Memory B cell (primary cell): ENCODE data around the gene PRKAB2.
A peak's percentile ranks its signal among the peaks of the same experiment; 100 is the strongest.
"Not testable (repeated sequence)": the region's sequence is repeated elsewhere in the genome, so short reads cannot be mapped to it uniquely, and the experiment has no call there.

Experiments
- ATAC-seq: fragments of 150-1000 bp; cut with Tn5 transposase; 2 replicates; pipeline ENCODE4 v1.10.0; 2021; ENCODE audit warnings: low read depth, mild to moderate bottlenecking, moderate library complexity
- DNase-seq, 2 donors: peaks; one replicate each; pipeline ENCODE4 v3.0.0; 2022; ENCODE audit warnings: low spot score in 2 of 2
- H3K27ac Mint-ChIP-seq: one replicate; pipeline ENCODE4 v1.8.0; 2022; ENCODE audit warnings: mild to moderate bottlenecking, moderate library complexity, mixed read lengths
- H3K27me3 Mint-ChIP-seq: one replicate; pipeline ENCODE4 v1.8.0; 2022; ENCODE audit warnings: mixed read lengths
- H3K36me3 Mint-ChIP-seq: one replicate; pipeline ENCODE4 v1.8.0; 2022; ENCODE audit warnings: mild to moderate bottlenecking, mixed read lengths
- H3K4me1 Mint-ChIP-seq: one replicate; pipeline ENCODE4 v1.8.0; 2022; ENCODE audit warnings: mixed read lengths
- H3K4me3 Mint-ChIP-seq: one replicate; pipeline ENCODE4 v1.8.0; 2022; ENCODE audit warnings: mild to moderate bottlenecking, moderate library complexity, mixed read lengths
- H3K9me3 Mint-ChIP-seq: one replicate; pipeline ENCODE4 v1.8.0; 2022; ENCODE audit warnings: mixed read lengths

The PRKAB2 gene

DNA sequence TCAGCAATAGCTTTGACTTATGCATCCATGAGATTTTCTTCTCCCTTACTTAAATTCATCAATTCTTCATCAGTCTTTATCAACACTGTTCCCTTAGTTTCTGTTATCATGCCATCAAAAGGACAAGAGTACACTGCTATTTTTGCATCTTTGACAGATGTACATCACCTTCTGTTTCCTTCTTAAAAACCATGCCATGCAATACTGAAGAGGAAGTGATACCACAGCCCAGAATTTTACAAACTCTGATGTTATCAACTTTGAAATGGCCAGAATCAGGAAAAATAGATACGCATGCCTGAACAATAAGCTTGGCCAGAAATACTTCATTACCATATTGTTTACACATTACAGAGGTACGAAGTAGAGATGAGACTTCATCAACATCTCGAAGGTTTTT lies 31.8 kb upstream of the PRKAB2 start:
- H3K4me3 Mint-ChIP-seq, result peak overlapping the region; percentile 4
- DNase-seq (no peak), ATAC-seq (peak; percentile 89)
- no peaks in the 10 kb centered on the region for H3K27me3 Mint-ChIP-seq
- H3K27ac Mint-ChIP-seq, result peak overlapping the region; percentile 5
- peaks cover 5% of the 10 kb centered on the region for H3K36me3 Mint-ChIP-seq
- no peaks in the 10 kb centered on the region for H3K9me3 Mint-ChIP-seq
- H3K4me1 Mint-ChIP-seq, result peaks cover 15% of the 10 kb centered on the region

DNA sequence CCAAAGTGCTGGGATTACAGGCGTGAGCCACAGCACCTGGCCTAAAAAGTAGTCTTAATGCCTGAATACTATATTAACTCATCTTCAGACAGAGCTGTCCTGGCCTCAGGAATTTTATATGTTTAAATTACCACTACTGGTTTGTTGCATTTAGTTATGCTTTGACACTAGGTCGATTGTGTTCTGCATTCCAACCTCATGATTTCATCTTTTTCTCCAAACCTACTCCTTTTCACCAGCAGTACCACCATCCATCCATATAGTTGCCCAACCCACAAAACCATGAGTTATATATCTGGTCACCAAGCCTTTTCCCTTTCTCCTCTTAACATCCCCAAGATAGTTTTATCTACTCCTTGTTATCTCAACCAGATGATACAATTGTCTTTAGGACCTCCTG lies 30.3 kb upstream of the PRKAB2 start:
- Mint-ChIP-seq H3K9me3 (no peaks in the 10 kb centered on the region), H3K36me3 (peaks cover 2% of the 10 kb centered on the region), H3K4me3 (no peak overlapping the region), H3K27ac (no peak overlapping the region), H3K4me1 (peaks cover 19% of the 10 kb centered on the region), H3K27me3 (no peaks in the 10 kb centered on the region)
- DNase-seq (no peak), ATAC-seq (no peak)

DNA sequence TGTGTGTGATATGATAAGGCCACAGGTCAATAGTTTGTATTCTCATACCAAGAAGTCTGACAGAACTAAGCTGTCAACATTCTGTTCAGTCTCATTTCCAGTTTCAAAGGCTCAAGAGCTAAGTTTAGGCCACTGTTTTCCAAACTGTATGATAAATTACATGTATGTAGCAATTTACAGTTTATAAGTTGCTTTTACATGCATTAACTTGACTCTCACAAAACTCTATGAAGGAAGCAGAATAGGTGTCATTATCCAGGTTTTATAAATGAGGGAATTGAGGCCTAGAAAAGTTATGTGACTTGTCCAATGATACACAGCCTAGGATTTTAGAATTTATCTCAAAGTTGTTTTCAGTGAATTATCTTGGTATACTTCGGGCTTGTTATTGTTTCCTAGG lies 29.5 kb upstream of the PRKAB2 start:
- H3K4me3 Mint-ChIP-seq, result no peak overlapping the region
- ATAC-seq (no peak), DNase-seq (no peak)
- H3K27me3 Mint-ChIP-seq, result no peaks in the 10 kb centered on the region
- H3K4me1 Mint-ChIP-seq, result peaks cover 19% of the 10 kb centered on the region
- H3K9me3 Mint-ChIP-seq, result no peaks in the 10 kb centered on the region
- no peak overlapping the region for H3K27ac Mint-ChIP-seq
- peaks cover 4% of the 10 kb centered on the region for H3K36me3 Mint-ChIP-seq

DNA sequence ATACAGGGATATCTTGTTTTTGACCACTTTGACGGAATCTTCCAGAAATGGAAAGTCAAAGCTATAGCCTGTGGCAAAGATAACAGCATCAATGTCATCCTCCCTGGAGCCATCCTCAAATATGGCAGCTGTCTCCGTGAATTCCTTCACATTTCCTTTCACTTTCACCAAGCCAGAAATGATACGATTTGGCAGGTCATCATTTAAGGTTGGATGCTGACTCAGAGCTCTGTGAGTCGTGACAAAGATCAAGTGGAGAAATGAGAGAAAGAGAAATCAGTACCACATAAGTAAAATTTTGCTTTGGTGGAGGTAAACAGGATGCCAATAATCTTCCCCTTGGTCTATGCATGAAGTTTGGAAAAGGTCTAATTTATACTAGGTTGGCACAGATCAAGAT lies 29.0 kb upstream of the PRKAB2 start:
- Mint-ChIP-seq H3K4me3 (no peak overlapping the region), H3K27me3 (no peaks in the 10 kb centered on the region), H3K9me3 (no peaks in the 10 kb centered on the region), H3K4me1 (peaks cover 19% of the 10 kb centered on the region), H3K36me3 (peaks cover 4% of the 10 kb centered on the region), H3K27ac (no peak overlapping the region)
- no peak for DNase-seq
- ATAC-seq, result no peak

DNA sequence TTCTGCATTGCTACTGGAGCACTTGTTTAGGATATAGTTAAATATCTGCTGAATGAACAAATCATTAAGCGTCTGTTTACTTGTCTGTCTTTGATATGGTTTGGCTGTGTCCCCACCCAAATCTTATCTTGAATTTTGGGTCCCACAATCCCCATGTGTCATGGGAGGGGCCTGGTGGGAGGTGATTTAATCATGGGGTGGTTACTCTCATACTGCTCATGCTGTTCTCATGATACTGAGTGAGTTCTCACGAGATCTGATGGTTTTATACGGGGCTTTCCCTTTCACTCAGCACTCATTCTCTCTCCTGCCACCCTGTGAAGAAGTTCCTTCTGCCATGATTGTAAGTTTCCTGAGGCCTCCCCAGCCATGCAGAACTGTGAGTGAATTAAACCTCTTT lies 25.1 kb upstream of the PRKAB2 start:
- ATAC-seq, result not testable (repeated sequence)

DNA sequence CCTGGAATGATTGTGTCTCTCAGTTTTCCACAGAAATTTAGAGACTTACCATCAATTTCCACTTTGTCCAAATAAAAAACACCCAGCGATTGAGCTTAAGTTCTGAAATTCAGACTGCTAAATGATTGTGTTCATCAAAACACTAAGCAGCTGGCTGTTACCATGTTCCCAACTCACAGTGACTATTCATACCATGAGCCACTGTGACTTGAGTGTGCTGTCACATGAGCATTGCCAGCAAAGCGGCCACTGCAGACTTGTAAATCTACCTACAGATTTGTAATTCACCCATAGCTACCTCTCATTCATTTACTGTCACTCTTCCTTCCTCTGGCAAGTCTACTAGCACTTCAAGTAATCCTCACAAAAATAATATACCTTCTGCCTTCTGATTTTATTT lies 17.2 kb upstream of the PRKAB2 start:
- ATAC-seq (no peak), DNase-seq (no peak)
- no peaks in the 10 kb centered on the region for H3K9me3 Mint-ChIP-seq
- no peak overlapping the region for H3K4me3 Mint-ChIP-seq
- H3K4me1 Mint-ChIP-seq, result peaks cover 2% of the 10 kb centered on the region
- H3K27ac Mint-ChIP-seq, result no peak overlapping the region
- no peaks in the 10 kb centered on the region for H3K27me3 Mint-ChIP-seq
- H3K36me3 Mint-ChIP-seq, result peaks cover 4% of the 10 kb centered on the region

More for the DNA sequence above, 25.1 kb upstream of the PRKAB2 start:
- not testable (repeated sequence) for H3K36me3 Mint-ChIP-seq, H3K9me3 Mint-ChIP-seq, DNase-seq, H3K4me1 Mint-ChIP-seq, H3K27me3 Mint-ChIP-seq, H3K4me3 Mint-ChIP-seq
- peak overlapping the region; percentile 9 for H3K27ac Mint-ChIP-seq

DNA sequence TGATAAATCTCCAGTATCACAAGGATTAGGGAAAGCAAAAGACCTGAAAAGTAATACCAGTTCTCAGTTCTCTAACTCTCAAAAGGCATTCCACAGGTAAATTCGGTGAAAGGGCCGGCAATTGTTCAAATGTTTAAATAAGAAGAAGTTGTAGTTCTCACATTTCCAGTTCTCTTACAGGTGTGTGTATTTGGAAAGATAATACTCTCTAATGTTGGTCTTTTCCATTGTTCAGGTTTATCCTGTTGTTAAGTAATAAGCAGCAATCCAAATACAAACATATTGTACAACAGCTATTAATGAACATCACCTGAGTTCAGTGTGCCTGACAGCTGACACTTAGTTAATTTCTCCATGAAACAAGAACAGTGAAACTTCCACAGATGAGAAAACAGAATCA lies 13.2 kb upstream of the PRKAB2 start:
- ATAC-seq, result no peak
- Mint-ChIP-seq H3K4me1 (no peaks in the 10 kb centered on the region), H3K36me3 (peaks cover 2% of the 10 kb centered on the region), H3K27me3 (no peaks in the 10 kb centered on the region), H3K4me3 (no peak overlapping the region), H3K27ac (no peak overlapping the region), H3K9me3 (no peaks in the 10 kb centered on the region)
- DNase-seq, result no peak

DNA sequence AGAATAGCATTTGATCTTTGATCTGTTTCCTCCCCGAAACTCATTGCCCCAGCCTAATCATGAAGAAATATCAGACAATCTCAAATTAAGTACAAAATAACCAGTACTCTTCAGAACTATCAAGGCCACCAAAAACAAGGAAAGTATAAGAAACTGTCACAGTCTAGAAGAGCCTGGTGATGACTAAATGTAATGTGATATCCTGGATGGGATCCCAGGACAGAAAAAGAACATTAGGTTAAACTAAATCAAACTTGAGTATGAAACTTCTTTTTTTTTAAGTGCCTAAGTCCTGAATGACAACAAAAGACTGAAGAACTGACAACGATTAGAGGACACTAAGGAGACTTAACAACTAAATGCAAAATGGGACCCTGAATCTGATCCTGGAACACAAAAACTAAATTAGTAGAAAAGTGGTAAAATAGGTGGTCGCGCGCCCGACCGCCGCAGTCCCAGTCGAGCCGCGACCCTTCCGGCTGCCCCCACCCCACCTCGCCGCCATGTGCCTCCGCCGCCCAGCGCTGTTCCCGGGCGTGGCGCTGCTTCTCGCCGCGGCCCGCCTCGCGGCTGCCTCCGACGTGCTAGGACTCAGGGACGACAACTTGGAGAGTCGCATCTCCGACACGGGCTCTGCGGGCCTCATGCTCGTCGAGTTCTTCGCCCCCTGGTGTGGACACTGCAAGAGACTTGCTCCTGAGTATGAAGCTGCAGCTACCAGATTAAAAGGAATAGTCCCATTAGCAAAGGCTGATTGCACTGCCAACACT lies 5.5 kb upstream of the PRKAB2 start:
- Mint-ChIP-seq H3K4me3 (no peak overlapping the region), H3K9me3 (no peaks in the 10 kb centered on the region), H3K36me3 (peaks cover 15% of the 10 kb centered on the region), H3K4me1 (peaks cover 12% of the 10 kb centered on the region), H3K27me3 (no peaks in the 10 kb centered on the region), H3K27ac (no peak overlapping the region)
- ATAC-seq, result no peak
- DNase-seq, result no peak

DNA sequence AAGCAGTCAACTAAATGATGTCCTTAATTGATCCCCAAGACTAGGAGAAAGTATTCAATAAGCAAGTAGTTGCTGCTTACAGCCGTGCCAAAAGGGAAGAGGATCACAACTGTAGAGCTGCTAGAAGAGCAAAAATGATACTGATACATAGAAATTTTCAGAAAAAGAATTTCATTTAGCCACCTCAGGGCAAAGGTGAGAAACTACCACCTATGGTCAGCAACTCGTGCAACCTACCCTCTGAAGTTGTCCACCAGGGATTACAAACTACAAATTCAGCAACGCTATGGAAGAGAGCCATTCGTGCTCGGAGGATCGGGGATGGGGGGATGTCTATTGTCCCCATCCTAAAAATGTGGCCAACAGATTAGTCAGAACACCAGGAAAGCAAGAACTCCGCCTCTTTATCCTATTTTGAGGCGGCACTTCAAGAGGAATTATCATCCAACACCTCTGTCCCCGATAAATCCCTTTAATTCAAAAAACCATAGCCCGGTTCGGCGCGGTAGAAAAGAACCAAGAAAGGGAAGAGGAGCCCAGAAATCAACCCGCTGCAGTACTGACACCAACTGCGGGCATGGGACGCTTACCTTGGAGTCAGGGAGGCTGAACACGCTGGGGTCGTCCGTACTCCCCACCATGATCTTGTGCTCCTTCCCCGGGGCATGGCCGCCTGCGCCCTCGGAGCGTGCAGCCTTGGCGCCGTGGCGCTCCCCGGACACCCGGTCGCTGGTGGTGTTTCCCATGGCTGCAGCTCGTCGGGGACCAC lies 687 bp downstream of the PRKAB2 start:
- ATAC-seq, result no peak
- H3K36me3 Mint-ChIP-seq, result peaks cover 15% of the 10 kb centered on the region

DNA sequence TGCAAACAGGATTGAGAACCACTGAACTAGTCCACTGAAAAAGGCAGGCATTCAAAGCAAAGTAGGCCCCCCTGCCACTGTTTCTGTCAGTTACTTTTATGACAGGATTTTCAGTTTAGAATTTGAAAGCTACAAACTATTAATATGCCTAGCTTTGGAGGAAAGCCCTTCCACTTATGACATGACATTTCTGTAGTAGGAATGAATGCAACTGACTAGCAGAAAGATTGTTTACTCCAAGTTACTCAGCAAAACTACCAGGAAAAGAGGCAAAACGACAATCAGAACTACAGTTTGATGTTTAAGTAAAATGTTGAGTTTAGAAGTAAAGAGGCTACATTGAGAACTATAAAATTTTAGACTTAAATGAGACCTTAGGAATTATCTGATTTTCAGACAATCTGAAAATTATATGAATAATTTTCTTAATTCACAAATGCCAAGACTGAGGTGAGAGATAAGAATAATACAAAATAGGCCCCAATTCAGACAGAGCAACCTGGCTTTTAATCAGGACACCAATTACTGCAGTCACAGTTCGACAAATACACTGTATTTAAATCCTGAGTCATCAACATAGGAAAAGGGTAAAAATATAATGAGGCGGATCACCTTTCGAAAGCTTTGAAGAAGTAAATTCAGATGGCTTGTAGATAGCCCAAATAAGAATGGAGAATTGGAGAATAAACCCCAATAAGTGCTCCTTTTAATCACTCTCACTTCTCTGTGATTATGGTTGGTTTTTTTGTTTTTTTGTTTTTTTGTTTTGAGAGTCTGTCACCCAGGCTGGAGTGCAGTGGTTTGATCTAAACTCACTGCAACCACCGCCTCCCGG lies 2.2 kb downstream of the PRKAB2 start:
- Mint-ChIP-seq H3K27ac (no peak overlapping the region), H3K36me3 (peaks cover 12% of the 10 kb centered on the region), H3K4me1 (peaks cover 27% of the 10 kb centered on the region), H3K27me3 (no peaks in the 10 kb centered on the region), H3K9me3 (no peaks in the 10 kb centered on the region), H3K4me3 (no peak overlapping the region)
- ATAC-seq (no peak), DNase-seq (no peak)

More for the DNA sequence above, 687 bp downstream of the PRKAB2 start:
- Mint-ChIP-seq H3K27ac (peak overlapping the region; percentile 95), H3K9me3 (no peaks in the 10 kb centered on the region), H3K27me3 (no peaks in the 10 kb centered on the region), H3K4me1 (peaks cover 26% of the 10 kb centered on the region), H3K4me3 (peak overlapping the region; percentile 96)
- DNase-seq, result no peak

DNA sequence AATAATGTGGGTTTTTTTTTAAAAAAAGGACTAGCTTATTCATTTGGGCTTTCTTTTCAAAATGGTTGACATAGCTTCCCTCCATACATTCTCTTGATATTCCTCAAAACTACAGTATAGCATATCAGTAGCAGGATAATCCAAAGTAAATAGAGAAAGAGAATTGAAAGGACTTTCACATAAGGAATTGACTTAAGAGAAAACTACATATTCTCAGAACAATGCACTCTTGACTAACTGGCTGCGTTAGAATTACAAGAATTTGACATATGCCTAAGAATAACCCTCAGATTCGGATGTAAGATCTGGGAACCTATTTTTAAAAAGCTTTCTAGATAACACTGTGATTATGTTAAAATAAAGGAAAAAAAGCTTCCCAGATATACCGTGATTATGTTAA lies 3.1 kb downstream of the PRKAB2 start:
- Mint-ChIP-seq H3K4me3 (no peak overlapping the region), H3K27ac (no peak overlapping the region), H3K9me3 (no peaks in the 10 kb centered on the region), H3K27me3 (no peaks in the 10 kb centered on the region), H3K4me1 (peaks cover 25% of the 10 kb centered on the region), H3K36me3 (peaks cover 11% of the 10 kb centered on the region)
- DNase-seq, result no peak
- no peak for ATAC-seq

DNA sequence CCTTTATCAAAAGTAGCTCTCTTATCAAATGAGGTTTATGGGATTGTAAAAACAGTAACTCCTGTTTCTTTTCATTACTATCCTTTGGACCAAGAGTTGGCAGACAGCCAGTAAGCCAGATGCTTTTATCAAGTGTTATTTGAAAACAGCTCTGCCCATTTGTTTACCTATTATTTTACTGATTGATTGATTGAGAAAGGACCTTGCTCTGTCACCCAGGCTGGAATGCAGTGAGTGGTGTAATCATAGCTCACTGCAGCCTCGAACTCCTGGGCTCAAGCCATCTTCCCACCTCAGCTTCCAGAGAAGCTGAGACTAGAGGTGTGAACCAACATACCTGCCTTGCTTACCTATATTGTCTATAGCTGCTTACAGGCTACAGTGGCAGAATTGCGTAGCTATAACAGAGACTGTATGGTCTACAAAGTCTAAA lies 3.6 kb downstream of the PRKAB2 start:
- DNase-seq (no peak), ATAC-seq (no peak)
- H3K4me3 Mint-ChIP-seq, result no peak overlapping the region
- H3K9me3 Mint-ChIP-seq, result no peaks in the 10 kb centered on the region
- no peak overlapping the region for H3K27ac Mint-ChIP-seq
- no peaks in the 10 kb centered on the region for H3K27me3 Mint-ChIP-seq
- peaks cover 10% of the 10 kb centered on the region for H3K36me3 Mint-ChIP-seq
- peaks cover 22% of the 10 kb centered on the region for H3K4me1 Mint-ChIP-seq

DNA sequence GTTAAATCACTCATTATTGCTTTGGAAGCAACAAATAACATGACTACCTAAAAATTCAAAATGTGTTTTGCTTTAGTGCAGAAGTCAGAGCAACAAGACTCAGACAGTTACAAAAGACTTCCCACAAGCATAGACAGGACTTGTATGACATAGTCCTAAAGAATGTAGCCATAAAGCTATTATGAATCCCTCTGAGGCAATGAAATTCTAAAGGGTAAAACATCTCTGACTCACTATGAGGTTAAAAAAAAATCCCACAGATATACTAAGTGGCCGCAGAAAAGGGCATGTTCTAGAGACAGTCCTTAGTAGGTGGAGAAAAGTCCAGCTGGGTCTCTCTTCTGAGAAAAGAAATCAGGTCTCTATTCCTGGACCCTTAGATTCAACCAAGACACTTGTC lies 4.9 kb downstream of the PRKAB2 start:
- ATAC-seq (no peak), DNase-seq (no peak)
- Mint-ChIP-seq H3K36me3 (peaks cover 12% of the 10 kb centered on the region), H3K4me1 (peaks cover 19% of the 10 kb centered on the region), H3K9me3 (no peaks in the 10 kb centered on the region), H3K4me3 (no peak overlapping the region), H3K27me3 (no peaks in the 10 kb centered on the region), H3K27ac (no peak overlapping the region)

DNA sequence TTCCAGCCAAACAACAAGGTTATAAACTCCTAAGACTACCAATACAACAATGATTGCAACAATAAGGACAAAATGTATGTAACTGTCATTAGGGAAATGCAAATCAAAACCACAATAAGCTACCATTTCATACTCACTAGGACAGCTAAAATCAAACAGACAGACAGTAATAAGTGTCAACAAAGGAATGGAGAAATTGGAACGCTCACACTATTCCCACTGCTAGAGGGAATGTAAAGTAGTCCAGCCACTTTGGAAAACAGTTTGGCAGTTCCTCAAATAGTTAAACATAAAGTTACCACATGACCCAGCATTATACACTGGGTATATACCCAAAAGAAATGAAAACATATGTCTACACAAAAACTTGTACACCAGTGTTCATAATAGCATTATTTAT lies 9.3 kb downstream of the PRKAB2 start:
- H3K4me3 Mint-ChIP-seq, result no peak overlapping the region
- ATAC-seq (no peak), DNase-seq (no peak)
- H3K27ac Mint-ChIP-seq, result no peak overlapping the region
- peaks cover 32% of the 10 kb centered on the region for H3K36me3 Mint-ChIP-seq
- H3K4me1 Mint-ChIP-seq, result peaks cover 2% of the 10 kb centered on the region
- H3K27me3 Mint-ChIP-seq, result no peaks in the 10 kb centered on the region
- no peaks in the 10 kb centered on the region for H3K9me3 Mint-ChIP-seq
